Loucy (cell line): ENCODE data around the gene SPAG17.

ENCODE experiments used
- H2AFZ ChIP-seq: fragments of 200-600 bp; sonication (generic); 2 replicates; pipeline ENCODE4 v1.6.0; 2016; ENCODE audit warnings: antibody characterized with exemption, mild to moderate bottlenecking, low read length, moderate library complexity
- H3F3A ChIP-seq: fragments of 200-600 bp; 2 replicates; pipeline ENCODE4 v1.6.0; 2016; ENCODE audit warnings: antibody characterized with exemption, low read depth, mild to moderate bottlenecking
- H3K27me3 ChIP-seq: fragments of 200-600 bp; sonication (generic); 2 replicates; pipeline ENCODE4 v1.6.1; 2014; ENCODE audit warnings: low read length, mild to moderate bottlenecking; ENCODE audit not compliant: insufficient read depth, poor library complexity, severe bottlenecking
- H3K36me3 ChIP-seq: fragments of 200-600 bp; sonication (generic); 2 replicates; pipeline ENCODE4 v1.6.1; 2016; ENCODE audit warnings: low read length; ENCODE audit not compliant: insufficient read depth
- H3K4me1 ChIP-seq: fragments of 200-600 bp; sonication (generic); 2 replicates; pipeline ENCODE4 v1.5.1; 2014; ENCODE audit warnings: low read length, mild to moderate bottlenecking; ENCODE audit not compliant: insufficient read depth, poor library complexity, severe bottlenecking
- H3K4me2 ChIP-seq: fragments of 200-600 bp; sonication (generic); 2 replicates; pipeline ENCODE4 v1.6.0; 2014; ENCODE audit warnings: antibody characterized with exemption, low read length, low read depth, mild to moderate bottlenecking; ENCODE audit not compliant: poor library complexity, severe bottlenecking
- H3K4me3 ChIP-seq: fragments of 200-600 bp; sonication (generic); 2 replicates; pipeline ENCODE4 v1.5.1; 2014; ENCODE audit warnings: low read length, mild to moderate bottlenecking, mixed read lengths; ENCODE audit not compliant: poor library complexity, severe bottlenecking
- H3K79me2 ChIP-seq: fragments of 200-600 bp; sonication (generic); 2 replicates; pipeline ENCODE4 v1.6.1; 2014; ENCODE audit warnings: low read length; ENCODE audit not compliant: insufficient read depth
- H3K9ac ChIP-seq: fragments of 200-600 bp; sonication (generic); 2 replicates; pipeline ENCODE4 v1.6.0; 2014; ENCODE audit warnings: mild to moderate bottlenecking, low read depth, low read length, moderate library complexity; ENCODE audit not compliant: poor library complexity, severe bottlenecking
- H3K9me2 ChIP-seq: fragments of 200-600 bp; sonication (generic); replicated peaks from 2 replicates; pipeline ENCODE4 v1.6.1; 2016; ENCODE audit warnings: low read depth, low read length, mixed read lengths
- H3K9me3 ChIP-seq: fragments of 200-600 bp; sonication (generic); 2 replicates; pipeline ENCODE4 v1.6.1; 2014; ENCODE audit warnings: mild to moderate bottlenecking, antibody characterized with exemption, low read length, low read depth; ENCODE audit not compliant: insufficient read depth
- H4K20me1 ChIP-seq: fragments of 200-600 bp; sonication (generic); 2 replicates; pipeline ENCODE4 v1.6.0; 2014; ENCODE audit warnings: antibody characterized with exemption, low read length, mild to moderate bottlenecking; ENCODE audit not compliant: insufficient read depth, poor library complexity, severe bottlenecking
- CTCF ChIP-seq: fragments of 200-600 bp; sonication (generic); conservative IDR thresholded peaks from 2 replicates; pipeline ENCODE4 v1.5.1; 2014; ENCODE audit warnings: mild to moderate bottlenecking, antibody characterized with exemption, low read length
- EZH2phosphoT487 ChIP-seq: fragments of 200-600 bp; IDR thresholded peaks from 2 replicates; pipeline ENCODE4 v1.6.1; 2018; ENCODE audit warnings: antibody characterized with exemption, mild to moderate bottlenecking, moderate library complexity, borderline replicate concordance

SPAG17 gene

GRCh38 chr1:117911051-117911450 lies 274.0 kb downstream of the SPAG17 start:
- H3K4me3 ChIP-seq, result no peak overlapping the region
- H3K36me3 ChIP-seq, result peaks cover 87% of the 10 kb centered on the region
- H3K4me2 ChIP-seq, result no peak overlapping the region
- no peak overlapping the region for H3K9ac ChIP-seq
- H4K20me1 ChIP-seq, result no peaks in the 10 kb centered on the region
- H2AFZ ChIP-seq, result no peak overlapping the region
- H3F3A ChIP-seq, result no peaks in the 10 kb centered on the region
- no peak for TF ChIP-seq CTCF
- TF ChIP-seq EZH2phosphoT487, result no peak
- H3K27me3 ChIP-seq, result no peaks in the 10 kb centered on the region
- no peaks in the 10 kb centered on the region for H3K9me2 ChIP-seq
- H3K79me2 ChIP-seq, result no peaks in the 10 kb centered on the region
- H3K4me1 ChIP-seq, result no peaks in the 10 kb centered on the region
- H3K9me3 ChIP-seq, result no peaks in the 10 kb centered on the region

GRCh38 chr1:117905019-117905418 lies 280.0 kb downstream of the SPAG17 start:
- Histone ChIP-seq H3K9me2 (no peaks in the 10 kb centered on the region), H3K79me2 (no peaks in the 10 kb centered on the region), H2AFZ (no peak overlapping the region), H3K4me2 (no peak overlapping the region), H3K27me3 (no peaks in the 10 kb centered on the region), H3K4me1 (no peaks in the 10 kb centered on the region), H3K36me3 (peaks cover 69% of the 10 kb centered on the region; the same call in 1 of the 2 replicates), H3K9me3 (no peaks in the 10 kb centered on the region), H4K20me1 (no peaks in the 10 kb centered on the region), H3F3A (no peaks in the 10 kb centered on the region), H3K9ac (no peak overlapping the region), H3K4me3 (no peak overlapping the region)
- TF ChIP-seq EZH2phosphoT487 (no peak), CTCF (no peak)

GRCh38 chr1:117904485-117904884 lies 280.5 kb downstream of the SPAG17 start:
- Histone ChIP-seq H3K9me2 (no peaks in the 10 kb centered on the region), H3K27me3 (no peaks in the 10 kb centered on the region), H3K9me3 (no peaks in the 10 kb centered on the region), H4K20me1 (no peaks in the 10 kb centered on the region), H3K79me2 (no peaks in the 10 kb centered on the region), H3K36me3 (peaks cover 66% of the 10 kb centered on the region; the same call in 1 of the 2 replicates), H3K9ac (no peak overlapping the region), H2AFZ (no peak overlapping the region), H3K4me1 (no peaks in the 10 kb centered on the region), H3K4me3 (no peak overlapping the region), H3F3A (no peaks in the 10 kb centered on the region), H3K4me2 (no peak overlapping the region)
- TF ChIP-seq EZH2phosphoT487 (no peak), CTCF (no peak)
